Natural killer cell (primary cell): ENCODE measurements around the gene PROK1. TPM values are rescaled to one million over a fixed set of nuclear protein-coding genes. Genes with fewer than 3 reads are reported as not detected.
"Not testable (repeated sequence)": the region's sequence is repeated elsewhere in the genome, so short reads cannot be mapped to it uniquely, and the experiment has no call there.

Source experiments
- ATAC-seq, 3 donors: fragments of 150-1000 bp in 2 of 3; fragments of 200-7000 bp in 1 of 3; cut with Tn5 transposase; 1 replicate in 1 of 3; 2 replicates in 2 of 3; pipeline ENCODE4 v1.10.0; 2021; ENCODE audit warnings: mild to moderate bottlenecking in 2 of 3, moderate library complexity in 2 of 3
- DNase-seq, 2 donors: peaks; one replicate each; pipeline versions ENCODE4 v3.0.0 to v3.0.0-alpha.2; 2013 to 2021; ENCODE audit warnings: mixed read lengths in 1 of 2
- H3K27ac ChIP-seq: one replicate; pipeline ENCODE4 v1.5.1; 2013; ENCODE audit warnings: mild to moderate bottlenecking, low read length
- H3K27me3 ChIP-seq: one replicate; pipeline ENCODE4 v1.6.1; 2013; ENCODE audit warnings: low read length; ENCODE audit not compliant: control insufficient read depth, insufficient read depth
- H3K36me3 ChIP-seq: one replicate; pipeline ENCODE4 v1.6.1; 2013; ENCODE audit warnings: low read length; ENCODE audit not compliant: control insufficient read depth, insufficient read depth
- H3K4me1 ChIP-seq: one replicate; pipeline ENCODE4 v1.6.1; 2013; ENCODE audit warnings: low read length; ENCODE audit not compliant: control insufficient read depth, insufficient read depth
- H3K4me3 ChIP-seq: one replicate; pipeline ENCODE4 v1.5.1; 2013; ENCODE audit warnings: low read length
- H3K9me3 ChIP-seq: one replicate; pipeline ENCODE4 v1.6.1; 2013; ENCODE audit warnings: low read length; ENCODE audit not compliant: control insufficient read depth, insufficient read depth
- H3K27ac Mint-ChIP-seq, 2 donors: one replicate each; pipeline ENCODE4 v1.8.0; 2022; ENCODE audit warnings: mild to moderate bottlenecking in 2 of 2, mixed read lengths in 2 of 2, moderate library complexity in 1 of 2
- H3K27me3 Mint-ChIP-seq, 2 donors: one replicate each; pipeline ENCODE4 v1.8.0; 2022; ENCODE audit warnings: low read depth in 2 of 2, mixed read lengths in 2 of 2
- H3K36me3 Mint-ChIP-seq: one replicate; pipeline ENCODE4 v1.8.0; 2022; ENCODE audit warnings: mixed read lengths
- H3K4me1 Mint-ChIP-seq, 2 donors: one replicate each; pipeline ENCODE4 v1.8.0; 2022; ENCODE audit warnings: mixed read lengths in 2 of 2
- H3K4me3 Mint-ChIP-seq: one replicate; pipeline ENCODE4 v1.8.0; 2022; ENCODE audit warnings: mild to moderate bottlenecking, moderate library complexity, mixed read lengths
- H3K9me3 Mint-ChIP-seq, 2 donors: one replicate each; pipeline ENCODE4 v1.8.0; 2022; ENCODE audit warnings: mixed read lengths in 2 of 2
- CTCF ChIP-seq: fragments of 200-600 bp; IDR thresholded peaks from one replicate; pipeline ENCODE4 v1.8.0; 2022; ENCODE audit warnings: antibody characterized with exemption
- WGBS: methylation state at CpG from one replicate; pipeline ENCODE4 v1.1.7; 2013; ENCODE audit warnings: missing lambda C conversion rate; ENCODE audit not compliant: insufficient coverage; 5-methylcytosine and 5-hydroxymethylcytosine counted together
- intact Hi-C: fragments of 100-400 bp; cut with micrococcal nuclease; formaldehyde crosslinking; loops from one replicate; pipeline ENCODE4 v1.14.2; 2022
- total RNA-seq, 4 donors: library from RNA; stranded (reverse); fragments of 120-200 nt in 1 of 4; gene quantifications; one replicate each; pipeline versions ENCODE4 v1.2.3 to v1.2.4, GENCODE V29; 2013 to 2022

The PROK1 gene
- total RNA-seq: not detected
- total RNA-seq (2013): not detected

GRCh38 chr1:110450929-110451328 is at the start of gene PROK1:
Gene PROK1 (plus strand): TSS chr1:110451149. CDS start chr1:110451217, 68 bp downstream.
- Mint-ChIP-seq H3K9me3 (no peaks in the 10 kb centered on the region), H3K4me1 (no peaks in the 10 kb centered on the region), H3K27ac (no peak within 1 kb of the TSS), H3K36me3 (no peaks in the 10 kb centered on the region), H3K4me3 (no peak within 1 kb of the TSS), H3K27me3 (peaks cover 13 to 18% of the 10 kb centered on the region in 2 donors)
- H3K4me1 ChIP-seq: no peaks in the 10 kb centered on the region
- no peak for DNase-seq
- ATAC-seq: no peak
- no peak within 1 kb of the TSS for H3K4me3 ChIP-seq
- 88% methylated on average over 8 of the region's 8 CpGs for WGBS
- intact Hi-C loops: no loop called here
- H3K36me3 ChIP-seq: no peaks in the 10 kb centered on the region
- H3K27ac ChIP-seq: no peak within 1 kb of the TSS
- H3K27me3 ChIP-seq: no peaks in the 10 kb centered on the region
- H3K9me3 ChIP-seq: no peaks in the 10 kb centered on the region
- no peak for TF ChIP-seq CTCF

- ATAC-seq (no peak), DNase-seq (no peak)
- Histone ChIP-seq H3K4me1 (peaks cover 20% of the 10 kb centered on the region), H3K27me3 (no peaks in the 10 kb centered on the region), H3K9me3 (no peaks in the 10 kb centered on the region), H3K36me3 (peaks cover 51% of the 10 kb centered on the region), H3K4me3 (no peak overlapping the region), H3K27ac (no peak overlapping the region)
- WGBS: 93% methylated on average over 4 of the region's 5 CpGs
- no peak for TF ChIP-seq CTCF
- intact Hi-C loops: no loop called here
- Mint-ChIP-seq H3K4me3 (no peak overlapping the region), H3K36me3 (no peaks in the 10 kb centered on the region), H3K4me1 (peaks cover 22 to 28% of the 10 kb centered on the region in 2 donors), H3K27ac (no peak overlapping the region), H3K9me3 (no peaks in the 10 kb centered on the region), H3K27me3 (no peaks in the 10 kb centered on the region)
Measured at GRCh38 chr1:110403805-110404204, 47.1 kb upstream of the PROK1 start.

- ATAC-seq (no peak), DNase-seq (no peak)
- no peaks in the 10 kb centered on the region for H3K36me3 Mint-ChIP-seq
- H3K9me3 ChIP-seq: no peaks in the 10 kb centered on the region
- WGBS: 96% methylated on average over 4 of the region's 4 CpGs
- intact Hi-C loops: no loop called here
- no peak overlapping the region for H3K4me3 ChIP-seq
- H3K27me3 Mint-ChIP-seq: no peaks in the 10 kb centered on the region
- H3K9me3 Mint-ChIP-seq: no peaks in the 10 kb centered on the region
- H3K4me3 Mint-ChIP-seq: peak overlapping the region; percentile 45
- no peak for TF ChIP-seq CTCF
- peaks cover 22 to 28% of the 10 kb centered on the region in 2 donors for H3K4me1 Mint-ChIP-seq
- H3K36me3 ChIP-seq: peaks cover 49% of the 10 kb centered on the region
- peak overlapping the region; percentile 27 to 33 for H3K27ac Mint-ChIP-seq
- H3K27ac ChIP-seq: no peak overlapping the region
- peaks cover 20% of the 10 kb centered on the region for H3K4me1 ChIP-seq
- no peaks in the 10 kb centered on the region for H3K27me3 ChIP-seq
Measured at GRCh38 chr1:110404401-110404800, 46.5 kb upstream of the PROK1 start.

- H3K27ac Mint-ChIP-seq: peak overlapping the region; percentile 98 to 100
- not testable (repeated sequence) for H3K27ac ChIP-seq, H3K9me3 ChIP-seq, H3K27me3 Mint-ChIP-seq, H3K36me3 Mint-ChIP-seq, H3K9me3 Mint-ChIP-seq, DNase-seq, ATAC-seq, H3K27me3 ChIP-seq
- H3K4me1 ChIP-seq: peaks cover 20% of the 10 kb centered on the region
- peaks cover 22 to 28% of the 10 kb centered on the region in 2 donors for H3K4me1 Mint-ChIP-seq
- 80% methylated on average over 10 of the region's 15 CpGs for WGBS
- H3K4me3 Mint-ChIP-seq: peak overlapping the region; percentile 99
- intact Hi-C loops: loop anchor here (5.0 kb wide), 1 partner anchor 199 kb away; no protein-coding TSS in a partner anchor
- peaks cover 37% of the 10 kb centered on the region for H3K36me3 ChIP-seq
- H3K4me3 ChIP-seq: peak overlapping the region; percentile 88
Measured at GRCh38 chr1:110406407-110406806, 44.5 kb upstream of the PROK1 start.
